GM12891 (cell line): ENCODE results near the gene PTPN14.

Source experiments
- POLR2A ChIP-seq: IDR thresholded peaks from 2 replicates; pipeline ENCODE4 v1.6.1; 2011; ENCODE audit warnings: low read depth, low read length, control low read depth
- POLR2AphosphoS5 ChIP-seq: IDR thresholded peaks from 2 replicates; pipeline ENCODE4 v1.6.1; 2011; ENCODE audit warnings: low read depth, low read length, control low read depth
- TAF1 ChIP-seq: IDR thresholded peaks from 2 replicates; pipeline ENCODE4 v1.6.1; 2011; ENCODE audit warnings: low read depth, low read length, control low read depth

DNA sequence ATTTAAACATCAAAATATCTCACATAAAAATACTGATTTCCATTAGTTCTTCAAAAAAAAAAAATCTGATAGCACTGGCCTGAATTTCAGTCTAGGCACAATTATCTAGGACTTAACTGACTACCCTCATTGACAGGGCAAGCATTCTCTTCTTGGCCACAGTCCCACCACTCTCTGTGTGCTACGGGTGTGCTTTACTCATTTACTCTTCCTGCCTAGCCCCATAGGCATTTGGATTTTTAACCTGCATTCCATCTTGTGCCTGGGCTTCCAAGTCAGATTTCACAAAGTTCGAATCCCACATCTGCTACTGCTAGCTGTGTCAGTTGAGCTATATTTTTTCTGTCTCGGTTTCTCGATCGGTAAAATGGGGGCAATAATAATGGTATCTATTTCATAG lies 38.0 kb downstream of the PTPN14 start:
- TF ChIP-seq POLR2A (no peak), POLR2AphosphoS5 (no peak), TAF1 (no peak)
